CD4-positive, alpha-beta T cell treated with Interleukin-15 for 1 hour (primary cell): Measurements from ENCODE around the gene RET.

Experiments
- DNase-seq: peaks from one replicate; pipeline ENCODE4 v3.0.0-alpha.2; 2020

Gene RET

DNA sequence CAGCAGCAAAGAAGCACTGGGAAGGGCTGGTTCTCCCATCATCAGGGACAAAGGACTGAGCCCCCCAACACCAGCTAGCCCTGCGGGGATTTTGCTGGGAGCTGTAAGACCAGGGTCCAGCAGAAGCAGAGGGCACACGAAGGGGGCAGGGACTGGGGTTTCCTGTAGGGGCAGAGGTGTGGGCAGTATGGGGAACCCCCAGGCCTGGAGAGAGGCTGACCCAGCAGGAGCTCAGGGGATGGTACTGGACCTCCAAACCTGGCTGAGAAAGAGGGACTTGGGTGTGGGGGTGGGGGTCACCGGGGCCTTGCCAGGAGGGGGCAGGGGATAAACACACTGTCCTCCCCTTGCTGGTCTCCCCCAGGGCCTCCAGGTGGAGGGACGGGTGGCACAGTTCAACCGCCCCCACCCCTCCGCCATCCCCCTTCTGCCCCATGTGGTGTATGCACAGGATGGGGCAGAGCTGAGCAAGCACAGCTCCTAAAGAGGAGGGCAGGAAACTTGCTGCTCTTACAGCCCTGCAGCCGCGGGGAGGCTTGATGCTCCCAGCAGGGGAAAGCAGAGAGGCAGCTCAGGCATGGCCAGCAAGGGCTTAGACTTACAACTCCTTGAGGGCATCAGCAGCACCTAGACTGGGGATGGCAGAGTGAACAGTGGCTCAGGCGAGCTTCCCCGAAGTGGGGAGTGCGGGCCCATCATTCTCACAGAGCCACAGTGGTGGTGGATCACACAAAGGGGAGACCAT, 12.4 kb upstream of the RET start:
- no peak for DNase-seq

DNA sequence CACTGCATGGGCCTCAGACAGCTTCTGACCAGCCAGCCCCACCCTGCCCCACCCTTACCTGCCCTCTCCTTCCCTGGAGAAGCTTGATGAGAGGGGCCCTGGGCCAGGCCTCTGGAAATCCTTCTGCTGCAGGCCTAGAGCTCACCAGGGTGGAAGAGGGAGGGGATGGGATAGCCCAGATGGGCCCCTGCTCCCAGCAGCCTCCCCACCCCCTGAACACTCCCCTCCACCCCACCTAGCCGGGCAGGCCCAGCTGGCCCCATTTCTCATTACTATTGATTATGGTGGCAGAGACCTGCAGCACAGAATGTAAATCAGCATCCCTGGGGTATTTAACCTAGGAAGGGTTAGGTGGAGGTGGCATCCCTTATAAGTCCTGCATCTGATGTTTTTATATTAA, 11.6 kb upstream of the RET start:
- no peak for DNase-seq

DNA sequence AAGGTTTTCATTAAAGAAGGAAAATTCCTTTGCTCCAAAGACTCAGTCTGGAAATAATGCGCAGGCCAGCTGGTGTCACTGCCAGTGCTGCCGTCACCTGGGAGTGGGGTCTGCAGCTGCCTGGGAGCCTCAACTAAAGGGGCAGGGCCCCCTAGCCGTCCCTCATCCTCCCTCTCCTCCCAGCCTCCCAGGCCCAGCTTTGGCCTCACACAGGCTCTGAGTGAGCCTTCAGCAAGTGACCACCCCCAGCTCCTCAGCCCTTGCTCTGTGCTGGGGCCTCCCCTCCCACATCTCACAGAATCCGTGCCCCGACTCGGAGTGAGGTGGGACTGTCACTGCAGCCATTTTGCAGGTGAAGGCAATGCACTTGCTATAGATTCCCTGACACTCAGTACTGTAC, 11.1 kb upstream of the RET start:
- no peak for DNase-seq

DNA sequence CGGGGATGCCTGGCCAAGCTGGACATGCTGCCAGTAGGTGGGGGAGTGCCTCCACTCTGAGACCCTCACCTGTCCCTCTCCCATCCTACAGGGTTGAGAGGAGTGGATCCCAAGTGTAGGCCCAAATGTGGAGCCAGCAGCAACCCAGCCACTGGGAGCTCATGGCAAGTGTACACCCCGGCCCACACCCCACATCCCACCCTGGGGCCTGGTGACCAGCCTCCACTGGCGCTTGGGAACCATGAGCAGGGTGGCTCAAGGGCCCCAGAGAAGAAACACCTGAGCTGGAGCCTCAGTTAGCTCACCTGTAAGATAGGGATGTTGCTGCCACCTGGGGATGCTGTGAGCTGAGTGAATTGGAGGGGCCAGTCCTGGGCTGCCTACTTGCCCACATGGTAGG, 10.4 kb upstream of the RET start:
- DNase-seq = no peak

GRCh38 chr10:43067391-43068135, 9.3 kb upstream of the RET start:
- no peak for DNase-seq

DNA sequence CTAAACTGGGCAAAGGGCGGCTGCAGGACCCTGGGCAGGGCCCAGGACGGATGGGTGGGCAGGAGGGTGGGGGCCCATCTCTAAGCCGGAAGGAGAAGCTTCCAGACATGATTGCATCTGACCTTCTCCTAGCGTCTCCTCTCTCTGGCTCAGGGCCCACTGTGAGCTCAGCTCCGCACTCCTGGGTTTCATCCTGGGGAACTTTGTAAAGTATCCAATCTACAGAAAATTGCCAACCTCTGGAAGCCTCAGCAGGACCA, 8.8 kb upstream of the RET start:
- DNase-seq = no peak

GRCh38 chr10:43068471-43069210, 8.2 kb upstream of the RET start:
- DNase-seq = no peak

- no peak for DNase-seq
These were observed 7.7 kb upstream of the RET start for GRCh38 chr10:43069211-43069515.

GRCh38 chr10:43069579-43069978, 7.3 kb upstream of the RET start:
- no peak for DNase-seq

- no peak for DNase-seq
These were observed 6.5 kb upstream of the RET start for GRCh38 chr10:43070121-43071085.

DNA sequence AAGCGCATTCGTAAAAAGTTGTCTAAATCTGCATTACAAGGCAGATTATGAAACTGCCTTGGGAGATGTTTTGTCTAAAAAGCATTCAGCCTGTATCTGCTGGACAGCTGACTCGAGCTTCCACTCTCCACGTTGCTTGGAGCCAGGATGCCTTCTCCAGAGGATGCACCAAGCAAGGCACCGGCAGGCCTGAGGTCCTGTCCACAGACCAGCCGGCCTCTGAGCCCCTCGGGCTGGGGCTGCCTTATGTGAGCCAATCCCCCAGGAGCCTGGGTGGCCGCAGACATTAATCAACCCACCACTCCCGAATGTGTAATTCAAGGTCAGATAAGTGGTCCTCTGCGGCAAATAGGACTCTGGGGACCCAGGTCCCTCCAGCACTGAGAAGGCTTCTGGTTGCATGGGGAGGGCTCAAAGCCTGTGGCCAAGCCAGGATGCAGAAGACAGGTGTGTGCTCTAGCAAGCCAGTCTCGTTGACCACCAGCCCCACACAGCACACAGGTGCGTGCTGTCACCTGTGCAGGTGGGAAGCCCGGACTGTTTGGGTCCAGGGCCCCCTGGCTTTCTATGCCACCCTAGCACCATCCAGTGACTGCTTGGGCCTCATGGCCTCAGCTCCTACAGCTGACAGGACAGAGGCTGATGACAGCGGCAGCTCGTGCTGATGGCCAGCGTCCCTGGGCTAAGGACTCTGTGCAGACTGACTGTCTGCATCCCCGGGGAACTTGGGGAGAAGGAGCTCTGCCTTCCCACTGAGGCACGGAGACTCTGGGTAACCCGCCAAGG, 4.8 kb upstream of the RET start:
- no peak for DNase-seq

GRCh38 chr10:43073191-43073590, 3.7 kb upstream of the RET start:
- no peak for DNase-seq

DNA sequence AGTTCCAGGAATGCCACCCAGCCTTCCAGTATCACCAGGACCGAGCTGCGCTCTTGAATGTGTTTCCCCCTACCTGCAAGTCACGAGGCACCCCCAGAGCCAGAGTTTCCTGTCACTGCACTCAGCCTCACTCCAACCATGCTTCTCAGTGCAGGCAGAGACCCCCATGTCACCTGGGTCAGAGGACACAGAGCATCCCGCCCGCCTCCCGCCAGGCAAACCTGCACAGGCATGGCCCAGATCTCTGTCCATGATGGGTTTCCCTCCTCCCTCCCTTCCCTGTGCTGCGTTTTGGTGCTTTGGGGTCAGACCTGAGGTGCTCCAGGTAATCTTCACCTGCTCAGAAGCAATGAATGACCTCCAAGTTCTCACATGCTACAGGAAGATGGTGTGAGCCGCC, 3.1 kb upstream of the RET start:
- no peak for DNase-seq

- DNase-seq = no peak
These were observed 2.5 kb upstream of the RET start for GRCh38 chr10:43074409-43074808.

- no peak for DNase-seq
These were observed 1.9 kb upstream of the RET start for GRCh38 chr10:43074827-43075611.

DNA sequence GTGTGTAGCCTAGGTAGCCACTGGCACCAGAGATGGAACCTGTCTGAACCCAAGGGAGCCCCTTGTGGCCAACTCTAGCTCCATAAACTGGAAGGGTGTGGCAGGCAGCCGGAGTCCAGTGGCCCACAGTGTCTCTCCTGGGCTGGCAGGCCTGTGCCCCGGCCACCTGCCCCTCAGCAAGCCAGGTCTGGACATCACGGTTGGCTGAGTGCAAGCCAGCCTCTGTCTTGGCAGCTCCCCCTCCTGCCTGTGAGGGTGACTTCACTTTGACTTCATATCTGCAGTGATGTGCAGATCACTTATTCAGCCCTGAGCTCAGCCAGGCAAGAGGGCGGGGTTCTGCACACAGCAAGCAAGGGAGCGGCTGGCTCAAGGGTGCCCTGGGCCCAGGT, 1.3 kb upstream of the RET start:
- DNase-seq = no peak

DNA sequence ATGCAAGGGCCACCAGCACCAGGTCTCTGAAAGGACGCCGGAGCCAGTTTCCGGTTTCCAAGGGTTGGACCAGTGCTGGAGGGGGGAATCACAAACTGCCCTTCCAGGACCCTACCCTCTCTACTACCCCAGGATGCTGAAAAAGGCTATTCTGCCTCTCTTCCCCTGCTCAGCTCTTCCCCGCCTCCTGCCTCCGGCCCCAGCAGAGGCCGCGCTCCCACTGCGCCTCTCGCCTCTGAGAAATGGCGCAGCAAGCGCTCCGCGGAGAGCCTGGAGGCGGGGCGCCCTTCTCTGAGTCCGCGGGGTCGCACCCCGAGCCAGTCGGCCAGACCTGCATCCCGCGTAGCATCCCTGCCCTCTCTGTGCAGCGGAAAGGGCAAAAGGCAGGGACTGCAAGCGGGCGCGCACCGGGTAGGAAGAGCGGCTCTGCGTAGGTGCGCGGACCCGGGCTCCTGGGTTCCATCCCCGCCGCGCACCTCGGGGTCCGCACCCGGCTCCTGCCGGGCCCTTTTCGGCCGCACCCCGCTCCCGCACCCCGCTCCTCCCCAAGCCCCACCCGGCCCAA, 476 bp upstream of the RET start:
- no peak for DNase-seq

- DNase-seq = no peak
These were observed 727 bp downstream of the RET start for GRCh38 chr10:43077421-43078171.

DNA sequence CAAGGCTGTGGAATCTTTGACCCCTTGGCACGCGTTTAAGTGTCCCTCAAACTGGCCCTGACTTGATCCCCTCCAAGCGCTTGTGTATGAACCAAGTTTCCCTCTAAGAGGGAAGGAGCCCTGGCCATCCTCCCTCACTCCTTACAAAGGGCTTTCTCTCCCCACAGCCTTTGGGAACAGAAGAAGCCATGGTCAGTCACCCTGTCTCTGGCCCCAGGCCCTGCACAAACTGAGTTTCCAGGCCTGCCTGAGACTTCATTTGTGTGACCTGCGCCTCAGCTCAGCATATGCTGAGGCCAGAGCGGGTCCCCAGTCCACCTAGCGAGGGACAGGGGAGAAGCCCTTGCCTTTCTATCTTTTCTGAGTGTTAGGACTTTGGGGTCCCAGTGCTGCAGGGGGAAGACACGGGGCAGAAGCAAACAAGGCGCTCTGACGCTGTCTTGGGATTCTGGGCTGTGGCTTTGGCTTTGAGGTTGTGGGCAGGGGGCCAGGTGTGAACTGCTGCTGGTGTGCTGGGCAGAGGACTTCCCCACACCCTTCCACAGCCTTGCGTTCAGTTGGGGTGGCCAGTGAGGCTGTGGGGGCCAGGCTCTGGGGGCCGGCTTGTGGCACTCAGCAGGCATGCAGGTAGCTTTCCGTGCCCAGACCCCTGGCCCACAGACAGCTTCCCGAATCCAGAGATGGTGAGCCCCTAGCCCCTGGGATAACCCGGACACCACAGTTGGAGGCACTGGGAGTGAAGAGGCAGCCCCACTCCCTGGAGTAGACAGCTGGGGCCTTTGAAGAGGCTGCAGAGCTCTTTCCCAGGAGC, 1.5 kb downstream of the RET start:
- no peak for DNase-seq

- DNase-seq = no peak
These were observed 2.1 kb downstream of the RET start for GRCh38 chr10:43078986-43079273.
